Measurements from ENCODE around the gene RIN3. TPM values are rescaled to one million over a fixed set of nuclear protein-coding genes. Genes with fewer than 3 reads are reported as not detected.

Gene RIN3
- total RNA-seq, 2 experiments from 2014 or later = 52.6 to 56.8 TPM

DNA sequence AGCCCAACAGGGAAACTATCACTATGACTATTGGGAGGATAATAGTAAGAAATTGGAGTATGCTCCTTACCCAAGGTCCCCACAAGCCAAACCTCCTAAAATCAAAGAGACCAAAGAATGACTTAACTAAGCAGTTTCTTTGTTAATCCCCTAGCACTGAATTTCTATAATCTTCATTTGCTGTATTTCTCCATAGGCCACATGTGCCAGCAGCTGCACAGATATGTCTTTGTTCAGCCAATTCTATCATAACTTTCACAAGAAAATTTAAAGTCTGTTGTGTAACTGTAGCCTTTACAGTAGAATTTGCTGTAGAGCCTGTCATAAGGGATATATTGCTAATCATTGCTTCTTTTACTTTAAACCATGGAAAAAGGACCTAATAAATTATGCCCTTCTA is 104.0 kb downstream of the RIN3 start:
- Mint-ChIP-seq H3K27ac (no peak overlapping the region), H3K4me1 (peaks cover 45% of the 10 kb centered on the region), H3K9me3 (peaks cover 16% of the 10 kb centered on the region), H3K4me3 (no peak overlapping the region), H3K27me3 (no peaks in the 10 kb centered on the region), H3K36me3 (ENCODE audit: low read depth) (peaks cover 38% of the 10 kb centered on the region)
- POLR2A ChIA-PET = no interaction called here
- CTCF ChIA-PET = interaction anchor here (1.1 kb wide), 1 partner anchor 23 kb away, joined by 5 read pairs; no protein-coding TSS in a partner anchor
- DNase-seq = no peak

DNA sequence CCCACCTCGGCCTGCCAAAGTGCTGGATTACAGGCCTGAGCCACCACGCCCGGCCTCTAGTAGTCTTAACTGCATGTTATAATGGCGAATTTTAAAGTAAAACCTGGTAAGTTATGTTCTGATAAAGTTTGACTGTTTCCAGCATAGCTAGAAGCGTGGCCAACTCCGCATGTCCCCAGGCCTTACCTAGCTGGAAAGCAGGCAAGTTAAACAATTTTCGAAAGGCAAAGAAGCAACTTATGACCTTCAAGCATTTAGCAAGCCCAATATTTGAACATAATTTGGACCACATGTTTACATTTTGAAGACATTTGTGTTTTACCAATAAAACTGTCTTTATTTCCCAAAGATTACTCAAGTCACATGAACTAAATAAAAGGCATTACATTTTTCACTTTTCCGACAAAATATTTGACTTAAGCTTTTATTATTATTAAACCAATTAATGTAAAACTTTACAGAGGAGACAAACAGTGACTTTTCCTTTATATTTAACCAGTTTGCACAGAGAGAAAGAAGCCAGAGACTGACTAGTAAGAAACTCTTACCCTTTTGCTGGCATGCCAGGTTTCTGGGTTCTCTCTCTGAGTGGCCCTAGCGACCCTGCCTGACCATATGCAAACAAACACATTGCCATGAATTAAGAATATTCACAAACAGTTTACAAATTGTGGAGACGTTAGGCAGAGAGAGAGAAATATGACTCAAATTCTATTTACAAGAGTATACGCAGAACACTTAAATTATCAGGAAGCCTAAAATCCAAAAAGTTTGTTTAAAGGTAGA is 106.3 kb downstream of the RIN3 start:
- Mint-ChIP-seq H3K4me3 (no peak overlapping the region), H3K27ac (no peak overlapping the region), H3K27me3 (no peaks in the 10 kb centered on the region), H3K36me3 (ENCODE audit: low read depth) (peaks cover 47% of the 10 kb centered on the region), H3K9me3 (peaks cover 32% of the 10 kb centered on the region), H3K4me1 (peaks cover 25% of the 10 kb centered on the region)
- CTCF ChIA-PET = interaction anchor here (0.7 to 0.8 kb wide), 2 partner anchors 17 to 26 kb away, joined by 3 read pairs; no protein-coding TSS in a partner anchor
- POLR2A ChIA-PET = no interaction called here
- no peak for DNase-seq

DNA sequence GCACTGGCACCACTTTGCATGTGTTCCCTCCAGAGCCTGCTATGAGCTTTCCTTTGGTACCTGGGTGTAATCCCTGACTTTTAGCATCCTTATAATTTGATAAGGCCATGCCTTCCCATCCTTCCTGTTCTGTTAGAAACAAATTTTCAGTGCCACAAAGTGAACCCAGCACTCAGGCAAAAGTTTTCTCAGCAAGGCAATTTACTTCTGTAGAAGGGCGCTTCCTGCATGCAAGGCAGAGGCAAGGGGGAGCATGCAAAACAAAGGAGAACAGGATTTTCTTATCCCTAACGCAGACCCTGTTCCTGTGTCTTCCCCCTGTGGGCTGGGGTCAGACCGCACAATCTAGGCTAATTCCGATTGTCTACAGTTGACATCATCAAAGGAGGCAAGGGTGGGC is 108.7 kb downstream of the RIN3 start:
- POLR2A ChIA-PET = no interaction called here
- no peak overlapping the region for H3K27ac Mint-ChIP-seq
- peaks cover 44% of the 10 kb centered on the region for H3K9me3 Mint-ChIP-seq
- no peak overlapping the region for H3K4me3 Mint-ChIP-seq
- peaks cover 46% of the 10 kb centered on the region for H3K36me3 Mint-ChIP-seq (ENCODE audit: low read depth)
- H3K27me3 Mint-ChIP-seq = no peaks in the 10 kb centered on the region
- peaks cover 4% of the 10 kb centered on the region for H3K4me1 Mint-ChIP-seq
- DNase-seq = no peak
- CTCF ChIA-PET = no interaction called here

DNA sequence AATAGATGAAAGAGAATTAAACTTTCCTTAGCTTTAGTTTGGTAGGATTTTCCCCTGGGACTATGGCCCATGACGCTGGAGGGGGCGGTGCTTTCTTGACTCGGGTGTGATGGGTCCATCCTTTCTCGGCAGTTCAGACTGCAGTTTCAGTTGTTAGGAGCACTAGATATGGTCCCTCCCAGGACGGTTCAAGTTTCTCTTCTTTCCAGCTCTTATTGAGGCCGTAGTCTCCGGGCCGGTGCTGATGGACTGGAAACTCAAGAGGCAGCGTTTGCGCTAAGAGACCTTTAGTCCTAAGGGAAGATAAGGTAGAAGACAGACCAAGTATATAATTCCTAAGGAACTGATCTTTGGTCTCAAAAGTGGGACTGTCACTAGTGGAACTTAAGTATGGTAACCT is 111.2 kb downstream of the RIN3 start:
- POLR2A ChIA-PET = no interaction called here
- Mint-ChIP-seq H3K9me3 (peaks cover 58% of the 10 kb centered on the region), H3K4me3 (no peak overlapping the region), H3K36me3 (ENCODE audit: low read depth) (peaks cover 53% of the 10 kb centered on the region), H3K4me1 (no peaks in the 10 kb centered on the region), H3K27ac (no peak overlapping the region), H3K27me3 (no peaks in the 10 kb centered on the region)
- CTCF ChIA-PET = interaction anchor here (1.0 kb wide), 1 partner anchor 9 kb away, joined by 4 read pairs; no protein-coding TSS in a partner anchor
- DNase-seq = no peak

DNA sequence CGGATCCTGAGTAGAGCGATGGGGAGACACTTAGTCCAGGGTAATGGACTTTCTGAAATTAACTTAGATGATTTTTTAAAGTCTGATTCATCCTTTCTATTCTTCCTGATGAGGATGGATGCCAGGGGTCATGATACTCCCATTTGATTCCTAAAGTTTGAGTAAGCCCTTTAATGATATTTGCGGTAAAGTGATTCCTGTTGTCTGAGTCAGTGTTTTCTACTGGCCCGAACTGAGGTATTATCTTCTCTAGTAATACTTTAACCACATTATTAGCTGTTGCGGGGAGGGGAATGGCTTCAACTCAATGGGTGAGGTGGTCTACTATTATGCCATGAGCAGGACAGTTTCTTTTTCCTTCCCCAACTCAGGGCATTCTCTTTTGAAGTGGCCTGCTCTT is 111.6 kb downstream of the RIN3 start:
- peaks cover 58% of the 10 kb centered on the region for H3K9me3 Mint-ChIP-seq
- no peak overlapping the region for H3K27ac Mint-ChIP-seq
- H3K4me3 Mint-ChIP-seq = no peak overlapping the region
- H3K27me3 Mint-ChIP-seq = no peaks in the 10 kb centered on the region
- peaks cover 51% of the 10 kb centered on the region for H3K36me3 Mint-ChIP-seq (ENCODE audit: low read depth)
- no peak for DNase-seq
- CTCF ChIA-PET = interaction anchor here (1.0 kb wide), 1 partner anchor 10 kb away, joined by 4 read pairs; no protein-coding TSS in a partner anchor
- H3K4me1 Mint-ChIP-seq = no peaks in the 10 kb centered on the region
- POLR2A ChIA-PET = no interaction called here

GRCh38 chr14:92626041-92626440 is 112.5 kb downstream of the RIN3 start:
- ChIA-PET CTCF (no interaction called here), POLR2A (no interaction called here)
- H3K9me3 Mint-ChIP-seq = peaks cover 58% of the 10 kb centered on the region
- H3K4me1 Mint-ChIP-seq = no peaks in the 10 kb centered on the region
- H3K27me3 Mint-ChIP-seq = no peaks in the 10 kb centered on the region
- peaks cover 49% of the 10 kb centered on the region for H3K36me3 Mint-ChIP-seq (ENCODE audit: low read depth)
- H3K27ac Mint-ChIP-seq = no peak overlapping the region
- no peak overlapping the region for H3K4me3 Mint-ChIP-seq
- no peak for DNase-seq

DNA sequence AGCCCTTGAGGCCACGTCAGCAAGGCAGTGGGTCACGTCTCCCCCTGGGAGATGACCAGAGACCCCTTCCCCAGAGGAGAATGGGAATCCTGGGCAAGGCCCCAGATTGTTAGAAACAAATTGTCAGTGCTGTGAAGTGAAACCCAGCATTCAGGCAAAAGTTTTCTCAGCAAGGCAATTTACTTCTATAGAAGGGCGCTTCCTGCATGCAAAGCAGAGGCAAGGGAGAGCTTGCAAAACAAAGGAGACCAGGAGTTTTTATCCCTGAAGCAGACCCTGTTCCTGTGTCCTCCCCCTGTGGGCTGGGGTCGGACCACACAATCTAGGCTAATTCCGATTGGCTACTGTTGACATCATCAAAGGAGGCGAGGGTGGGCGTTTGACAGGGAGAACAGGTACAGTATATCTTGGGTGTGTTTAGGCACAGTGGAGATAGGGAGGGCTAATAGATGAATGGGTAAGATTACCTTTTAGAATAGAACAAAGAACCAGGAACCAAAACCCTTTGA is 114.2 kb downstream of the RIN3 start:
- Mint-ChIP-seq H3K4me3 (no peak overlapping the region), H3K36me3 (ENCODE audit: low read depth) (peaks cover 37% of the 10 kb centered on the region), H3K27ac (no peak overlapping the region), H3K9me3 (peaks cover 44% of the 10 kb centered on the region), H3K27me3 (no peaks in the 10 kb centered on the region), H3K4me1 (peaks cover 4% of the 10 kb centered on the region)
- POLR2A ChIA-PET = no interaction called here
- no peak for DNase-seq
- CTCF ChIA-PET = no interaction called here

DNA sequence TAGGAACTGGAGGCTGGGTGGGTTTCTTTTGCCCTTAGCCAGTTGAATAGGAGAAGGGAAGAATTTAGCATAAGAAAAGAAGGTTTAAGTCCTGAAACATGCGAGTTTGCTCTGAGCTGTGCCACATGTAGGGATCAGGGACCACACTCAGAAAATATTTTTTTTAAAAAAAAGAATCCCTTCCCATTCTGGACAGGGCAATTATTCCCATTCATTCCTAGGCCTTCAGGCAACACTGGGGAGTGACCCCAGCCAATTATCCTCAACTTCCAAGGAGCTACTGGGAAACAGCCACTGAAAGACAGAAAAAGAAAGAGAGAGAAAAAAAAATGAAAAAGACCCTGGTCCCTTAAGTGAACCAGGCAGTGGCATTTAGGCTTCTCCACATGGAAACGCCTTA is 115.1 kb downstream of the RIN3 start:
- peaks cover 40% of the 10 kb centered on the region for H3K9me3 Mint-ChIP-seq
- peaks cover 33% of the 10 kb centered on the region for H3K36me3 Mint-ChIP-seq (ENCODE audit: low read depth)
- H3K4me3 Mint-ChIP-seq = no peak overlapping the region
- no peak for DNase-seq
- peaks cover 13% of the 10 kb centered on the region for H3K4me1 Mint-ChIP-seq
- no peak overlapping the region for H3K27ac Mint-ChIP-seq
- no peaks in the 10 kb centered on the region for H3K27me3 Mint-ChIP-seq
- POLR2A ChIA-PET = no interaction called here
- CTCF ChIA-PET = interaction anchor here (0.7 kb wide), 1 partner anchor 83 kb away, joined by 3 read pairs; no protein-coding TSS in a partner anchor

DNA sequence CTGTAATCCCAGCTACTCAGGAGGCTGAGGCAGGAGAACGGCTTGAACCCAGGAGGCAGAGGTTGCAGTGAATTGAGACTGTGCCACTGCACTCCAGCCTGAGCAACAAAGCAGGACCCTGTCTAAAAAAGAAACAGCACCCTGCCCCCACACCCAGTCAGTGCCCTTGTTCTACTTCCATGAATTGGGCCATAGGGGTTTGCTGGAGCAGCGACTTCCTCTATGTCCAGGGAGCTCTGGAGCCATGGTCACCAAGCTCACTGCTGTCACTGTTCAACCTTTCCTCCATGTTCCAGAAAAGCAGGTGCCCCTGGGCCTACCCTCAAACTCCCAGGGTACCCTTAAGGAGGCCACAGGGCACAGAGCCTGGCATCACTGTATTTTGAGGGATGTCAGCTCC is 116.8 kb downstream of the RIN3 start:
- POLR2A ChIA-PET = no interaction called here
- no peak overlapping the region for H3K4me3 Mint-ChIP-seq

GRCh38 chr14:92631098-92631497 is 117.5 kb downstream of the RIN3 start:
- ChIA-PET POLR2A (no interaction called here), CTCF (no interaction called here)
- Mint-ChIP-seq H3K9me3 (peaks cover 23% of the 10 kb centered on the region), H3K36me3 (ENCODE audit: low read depth) (peaks cover 21% of the 10 kb centered on the region), H3K4me1 (peaks cover 14% of the 10 kb centered on the region), H3K27me3 (no peaks in the 10 kb centered on the region), H3K27ac (no peak overlapping the region), H3K4me3 (no peak overlapping the region)
- DNase-seq = no peak

More for the DNA sequence above, 116.8 kb downstream of the RIN3 start:
- H3K27ac Mint-ChIP-seq = no peak overlapping the region
- CTCF ChIA-PET = no interaction called here
- peaks cover 25% of the 10 kb centered on the region for H3K36me3 Mint-ChIP-seq (ENCODE audit: low read depth)
- H3K27me3 Mint-ChIP-seq = no peaks in the 10 kb centered on the region
- no peak for DNase-seq
- peaks cover 14% of the 10 kb centered on the region for H3K4me1 Mint-ChIP-seq
- peaks cover 28% of the 10 kb centered on the region for H3K9me3 Mint-ChIP-seq

DNA sequence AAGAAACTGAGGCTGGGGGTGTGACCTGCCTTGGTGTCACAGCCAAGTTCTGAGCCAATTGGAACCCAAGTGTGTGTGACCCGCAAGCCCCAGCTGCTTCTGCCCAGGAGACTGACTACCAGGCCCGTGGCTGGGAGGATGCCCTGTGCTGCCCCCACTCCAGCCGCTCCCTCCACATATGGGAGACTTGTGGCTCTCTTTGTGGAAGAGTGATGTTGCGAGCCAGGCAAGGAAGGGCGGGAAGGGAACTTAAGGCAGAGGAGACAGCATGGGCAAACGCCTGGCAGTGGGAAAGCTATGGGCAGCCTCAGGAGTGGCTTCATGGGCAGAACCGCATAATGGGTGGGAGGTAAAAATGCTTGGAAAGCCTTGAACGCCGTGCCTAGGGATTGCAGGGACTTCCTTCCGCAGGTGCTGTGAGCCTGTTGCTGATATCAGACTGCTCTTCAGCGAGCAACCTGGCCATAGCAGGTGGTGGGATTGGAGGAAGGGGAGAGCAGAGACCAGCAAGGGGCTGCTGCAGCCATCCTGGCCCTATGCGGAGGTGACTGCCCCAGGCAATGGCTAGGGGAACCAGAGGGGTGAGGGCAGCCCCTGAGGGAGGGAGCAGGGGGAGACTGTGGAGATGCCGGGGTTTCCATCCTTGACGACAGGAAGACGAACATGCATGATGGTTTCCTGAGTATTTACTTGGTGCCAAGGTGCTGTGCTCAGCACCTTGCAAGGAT is 119.1 kb downstream of the RIN3 start:
- Mint-ChIP-seq H3K27me3 (no peaks in the 10 kb centered on the region), H3K36me3 (ENCODE audit: low read depth) (peaks cover 10% of the 10 kb centered on the region), H3K9me3 (peaks cover 10% of the 10 kb centered on the region), H3K4me1 (peaks cover 14% of the 10 kb centered on the region), H3K27ac (no peak overlapping the region), H3K4me3 (no peak overlapping the region)
- ChIA-PET CTCF (interaction anchor here (0.6 kb wide), 1 partner anchor 351 kb away, joined by 3 read pairs; no protein-coding TSS in a partner anchor), POLR2A (no interaction called here)
- DNase-seq = no peak

- Mint-ChIP-seq H3K36me3 (ENCODE audit: low read depth) (peaks cover 6% of the 10 kb centered on the region), H3K27me3 (no peaks in the 10 kb centered on the region), H3K4me3 (no peak overlapping the region), H3K4me1 (peaks cover 19% of the 10 kb centered on the region), H3K9me3 (peaks cover 6% of the 10 kb centered on the region), H3K27ac (no peak overlapping the region)
- CTCF ChIA-PET = interaction anchor here (0.5 to 1.9 kb wide), 3 partner anchors 18 to 495 kb away, joined by 4 read pairs; no protein-coding TSS in a partner anchor
- POLR2A ChIA-PET = no interaction called here
- no peak for DNase-seq
Observed at GRCh38 chr14:92633274-92633616, 119.7 kb downstream of the RIN3 start.

GRCh38 chr14:92633724-92634123 is 120.1 kb downstream of the RIN3 start:
- no peak overlapping the region for H3K4me3 Mint-ChIP-seq
- CTCF ChIA-PET = interaction anchor here (0.5 to 1.9 kb wide), 3 partner anchors 17 to 496 kb away, joined by 4 read pairs; no protein-coding TSS in a partner anchor
- DNase-seq = no peak
- H3K36me3 Mint-ChIP-seq (ENCODE audit: low read depth) = peaks cover 5% of the 10 kb centered on the region
- no peaks in the 10 kb centered on the region for H3K27me3 Mint-ChIP-seq
- H3K4me1 Mint-ChIP-seq = peaks cover 19% of the 10 kb centered on the region
- no peak overlapping the region for H3K27ac Mint-ChIP-seq
- H3K9me3 Mint-ChIP-seq = peaks cover 5% of the 10 kb centered on the region
- POLR2A ChIA-PET = no interaction called here

Data from activated CD4-positive, alpha-beta T cell treated with anti-CD3 and anti-CD28 coated beads, Interleukin-2, amount 10 ng/mL, durations not matched to agents 7 days and 5 days (primary cell).